HCT116 (cell line): ENCODE results near the gene SOX18.

Experiments used
- CTCF ChIP-seq, 3 experiments: fragments of 200-600 bp in 1 of 3; sonication (generic) in 1 of 3; IDR thresholded peaks in 2 of 3; conservative IDR thresholded peaks in 1 of 3; 2 replicates each; pipeline ENCODE4 v1.5.1; 2012 to 2017; ENCODE audit warnings: low read depth in 2 of 3, low read length in 2 of 3, antibody characterized with exemption in 1 of 3, borderline replicate concordance in 1 of 3, control low read depth in 1 of 3, mild to moderate bottlenecking in 1 of 3, mixed read lengths in 1 of 3, mixed run types in 1 of 3, moderate library complexity in 1 of 3; ENCODE audit not compliant: insufficient read depth in 1 of 3
- EGR1 ChIP-seq: IDR thresholded peaks from 2 replicates; pipeline ENCODE4 v1.6.1; 2012; ENCODE audit warnings: low read depth
- ELF1 ChIP-seq: IDR thresholded peaks from 2 replicates; pipeline ENCODE4 v1.6.1; 2012; ENCODE audit warnings: low read depth, borderline replicate concordance
- EZH2phosphoT487 ChIP-seq: fragments of 200-600 bp; IDR thresholded peaks from 2 replicates; pipeline ENCODE4 v1.6.1; 2018; ENCODE audit warnings: antibody characterized with exemption, borderline replicate concordance
- ZNF274 ChIP-seq: fragments of 200-500 bp; sonication (Bioruptor generic); IDR thresholded peaks from 2 replicates; pipeline ENCODE4 v1.6.1; 2014; ENCODE audit warnings: mild to moderate bottlenecking, low read depth, low read length, inconsistent platforms

GRCh38 chr20:64056889-64057627 lies 7.6 kb upstream of the SOX18 start:
- TF ChIP-seq CTCF (IDR thresholded peaks at IDR 0.05 in 2 of 3, conservative IDR thresholded peaks at IDR 0.05 in 1 of 3; ENCODE audit: borderline replicate concordance in 1 of 3, insufficient read depth in 1 of 3, low read depth in 2 of 3, low read length in 2 of 3), result no peak
- TF ChIP-seq ELF1, result no peak
- no peak for TF ChIP-seq EGR1
- TF ChIP-seq EZH2phosphoT487, result no peak
- TF ChIP-seq ZNF274, result no peak
